CD4-positive, alpha-beta T cell treated with Interleukin-4 for 4 hours (primary cell): Measurements from ENCODE around the gene ZEB2.
A peak's percentile ranks its signal among the peaks of the same experiment; 100 is the strongest.

Experiments
- DNase-seq: peaks from one replicate; pipeline ENCODE4 v3.0.0-alpha.2; 2020

ZEB2 gene

DNA sequence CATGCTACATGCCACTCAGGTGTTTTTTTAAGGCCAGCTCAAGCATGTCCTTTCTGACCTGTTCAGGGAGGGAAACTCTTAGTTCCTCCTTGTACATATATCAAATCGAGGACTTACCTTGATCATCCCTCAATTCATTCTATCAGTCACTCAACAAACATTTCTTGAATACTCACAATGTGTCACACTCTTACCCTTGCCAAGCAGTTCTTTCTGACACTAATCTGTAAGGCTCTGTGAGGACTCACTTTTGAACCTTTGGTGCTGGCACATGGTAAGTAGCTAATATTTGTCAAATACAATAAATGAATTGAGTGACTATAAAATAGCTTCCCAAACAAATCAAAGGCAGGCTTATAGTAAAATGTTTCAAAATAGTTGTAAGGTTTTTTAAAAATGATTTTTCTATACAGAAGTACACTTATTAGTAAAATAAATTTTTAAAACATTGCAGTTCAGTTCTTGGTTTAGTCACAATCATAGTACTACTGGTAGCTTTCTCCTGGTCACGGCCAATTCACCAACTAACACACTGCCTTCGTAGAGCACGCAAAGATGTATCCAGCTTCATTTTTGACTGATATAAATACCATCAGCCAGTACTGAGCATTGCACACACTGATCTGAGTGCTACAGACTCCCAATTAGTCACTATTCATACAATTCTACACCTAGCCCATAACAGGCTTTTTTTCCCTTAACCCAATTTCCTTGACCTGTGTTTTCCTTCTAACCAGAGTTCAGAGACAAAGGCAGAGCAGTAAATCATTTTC, 50.9 kb downstream of the ZEB2 start:
- DNase-seq = no peak

DNA sequence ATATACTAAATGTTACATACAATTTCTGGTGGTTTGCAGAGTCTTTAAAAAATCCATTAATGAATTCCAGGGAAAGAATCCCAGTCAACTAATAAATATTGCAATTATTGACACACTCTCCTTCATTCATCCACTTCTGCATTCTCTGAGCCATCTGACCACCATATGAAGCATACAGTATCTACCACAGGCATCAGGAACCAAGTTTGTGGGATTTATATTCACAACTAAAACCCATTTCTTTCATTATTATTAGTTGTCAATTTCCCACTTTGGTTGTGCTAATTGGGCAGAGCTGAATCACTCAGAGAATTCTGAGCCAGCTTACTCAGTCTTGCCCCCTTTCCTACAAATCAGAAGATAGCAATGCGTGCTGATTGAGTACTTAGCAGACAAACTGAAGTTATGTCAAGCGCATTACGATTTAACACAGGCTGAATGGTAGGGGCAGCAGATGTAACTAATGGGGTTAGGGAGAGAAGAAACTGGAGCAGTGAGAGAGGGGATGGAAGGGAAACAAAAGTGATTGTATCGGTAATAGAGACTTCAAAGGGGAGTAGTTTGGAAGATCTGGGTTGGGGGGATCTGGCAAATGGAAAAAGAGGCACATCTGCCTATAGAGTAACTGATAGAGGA, 52.3 kb downstream of the ZEB2 start:
- no peak for DNase-seq

DNA sequence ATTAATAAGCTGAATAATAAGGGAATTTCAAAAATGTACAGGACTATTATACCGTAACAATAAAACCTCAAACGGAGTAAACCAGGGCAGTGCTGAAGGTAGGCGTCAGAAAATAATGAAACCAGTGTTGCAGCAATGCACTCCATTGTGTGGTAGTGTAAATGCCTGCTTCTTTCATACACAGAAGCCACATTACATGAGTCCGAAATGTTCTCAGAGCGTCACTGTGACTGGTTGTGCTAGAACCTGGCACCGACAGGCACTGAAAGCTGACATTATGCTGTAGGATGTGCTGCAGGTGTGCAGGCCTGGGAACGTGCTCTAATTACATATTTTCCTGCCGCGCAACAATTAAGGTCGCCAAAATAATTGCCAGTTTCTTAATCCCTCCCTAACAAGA, 53.3 kb downstream of the ZEB2 start:
- DNase-seq = no peak

DNA sequence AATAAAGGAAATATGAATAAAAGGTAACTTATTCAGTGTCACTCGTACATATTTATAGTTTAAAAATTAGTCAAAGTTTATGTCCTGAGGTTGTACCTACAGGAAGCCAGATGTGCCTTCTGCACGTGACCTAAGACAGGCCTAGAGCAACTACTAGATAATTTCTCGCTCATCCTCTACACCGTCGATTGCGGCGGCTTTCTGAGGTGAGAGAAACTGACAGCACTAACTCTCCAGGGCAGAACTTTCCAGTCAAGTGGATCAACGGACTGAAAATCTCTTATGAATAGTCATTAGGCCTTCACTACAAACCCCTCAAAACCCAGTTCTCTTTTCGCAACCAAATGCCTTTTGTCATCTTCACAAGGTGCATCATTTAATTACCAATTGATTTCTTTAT, 54.2 kb downstream of the ZEB2 start:
- DNase-seq = no peak

DNA sequence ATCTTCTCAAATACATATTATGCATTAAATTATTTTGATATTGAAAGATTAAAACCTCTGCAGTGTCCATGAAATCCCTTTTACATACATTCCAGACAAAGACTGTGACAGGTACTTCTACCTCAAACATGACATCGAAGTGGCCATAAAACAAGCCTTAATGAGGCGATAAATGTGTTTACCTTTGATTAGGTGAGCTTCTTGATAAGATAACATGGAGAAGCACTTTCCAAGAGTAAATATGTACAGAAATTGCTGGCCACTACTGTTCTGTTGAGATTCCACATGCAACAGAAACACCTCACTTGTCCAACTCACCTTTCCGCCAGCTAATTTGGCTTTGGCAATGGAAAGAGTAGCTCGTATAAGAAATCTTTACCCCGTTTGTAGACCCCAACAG, 55.2 kb downstream of the ZEB2 start:
- DNase-seq = no peak

DNA sequence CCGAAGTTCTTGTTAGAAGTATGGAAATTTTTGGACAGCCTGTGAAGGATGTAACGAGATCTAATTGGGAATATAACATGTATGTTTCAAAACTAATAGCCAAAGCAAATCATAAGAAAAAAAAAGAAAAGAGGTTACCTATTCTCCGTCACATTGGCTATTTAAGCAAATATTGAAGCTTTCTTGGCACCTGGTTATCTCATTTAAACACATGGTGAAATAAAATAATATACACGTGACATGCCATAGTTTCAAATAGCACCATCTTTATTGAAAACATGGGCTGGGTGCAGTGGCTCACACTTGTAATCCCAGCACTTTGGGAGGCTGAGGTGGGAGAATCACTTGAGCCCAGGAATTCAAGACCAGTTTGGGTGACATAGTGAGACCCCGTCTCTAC, 56.7 kb downstream of the ZEB2 start:
- no peak for DNase-seq

DNA sequence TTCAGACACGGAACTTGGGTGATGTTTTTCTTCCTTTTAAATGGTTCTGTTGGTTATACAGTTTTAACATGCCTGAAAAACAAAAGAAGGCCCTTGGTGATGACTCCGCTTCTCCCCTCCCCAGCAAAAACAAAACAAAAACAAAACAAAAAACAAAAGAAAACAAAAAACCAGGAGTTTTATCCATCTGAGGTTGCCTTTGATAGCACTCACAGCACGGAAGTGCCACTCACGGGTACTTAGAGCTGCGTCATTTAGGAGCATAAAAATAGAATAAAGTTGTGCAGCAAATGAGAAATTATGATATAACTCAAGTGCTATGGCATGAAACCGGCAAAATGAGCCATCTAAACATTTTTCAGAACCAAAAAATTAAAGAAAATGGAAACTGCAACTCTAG, 57.7 kb downstream of the ZEB2 start:
- DNase-seq = no peak

DNA sequence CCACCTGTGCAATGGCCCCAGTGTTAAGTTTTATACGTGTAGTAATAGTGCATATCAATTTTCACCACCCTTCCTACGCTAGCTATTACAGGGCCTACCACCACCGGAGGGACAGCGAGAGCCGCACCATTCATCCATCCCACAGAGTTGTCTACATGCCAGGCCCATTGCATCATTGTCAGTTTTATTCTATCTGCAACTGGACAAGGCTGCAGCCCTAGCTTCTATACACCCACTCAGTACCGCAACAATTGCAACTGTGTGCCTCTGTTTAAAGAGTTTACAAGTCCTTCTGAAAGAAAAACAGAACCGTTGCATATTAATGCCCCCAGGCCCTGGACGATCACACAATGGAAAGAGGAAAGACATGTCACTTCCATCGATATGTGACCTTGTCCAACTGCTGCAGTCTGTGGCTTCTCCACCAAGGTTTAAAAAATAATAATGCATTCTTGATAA, 58.6 kb downstream of the ZEB2 start:
- DNase-seq = no peak

DNA sequence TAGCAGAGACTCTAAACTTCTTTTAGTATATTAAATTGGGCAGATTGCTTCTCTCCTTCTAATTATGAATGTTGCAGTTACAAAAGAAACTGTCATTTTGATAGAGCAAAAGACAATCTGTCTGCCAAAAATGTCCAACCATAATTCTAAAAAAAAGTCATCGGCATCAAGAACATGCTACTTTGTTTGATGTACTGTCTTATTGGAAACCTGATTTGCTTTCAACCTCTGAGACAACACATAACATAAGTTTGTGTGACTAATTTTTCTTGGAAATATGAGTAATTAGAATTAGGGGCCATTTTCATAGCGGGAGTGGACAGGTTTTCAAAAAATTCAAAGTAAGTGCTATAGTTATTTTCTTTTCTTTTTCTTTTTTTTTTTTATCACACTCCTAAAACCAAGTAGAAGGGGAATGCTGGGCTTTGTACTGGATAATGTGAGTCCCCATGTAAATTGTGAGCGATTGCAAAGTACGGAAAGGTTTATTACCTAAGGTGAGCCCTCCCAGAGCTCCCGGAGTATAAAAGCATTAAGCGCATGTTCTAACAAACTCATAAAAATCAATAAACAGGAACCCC, 59.1 kb downstream of the ZEB2 start:
- DNase-seq = peak; percentile 37

DNA sequence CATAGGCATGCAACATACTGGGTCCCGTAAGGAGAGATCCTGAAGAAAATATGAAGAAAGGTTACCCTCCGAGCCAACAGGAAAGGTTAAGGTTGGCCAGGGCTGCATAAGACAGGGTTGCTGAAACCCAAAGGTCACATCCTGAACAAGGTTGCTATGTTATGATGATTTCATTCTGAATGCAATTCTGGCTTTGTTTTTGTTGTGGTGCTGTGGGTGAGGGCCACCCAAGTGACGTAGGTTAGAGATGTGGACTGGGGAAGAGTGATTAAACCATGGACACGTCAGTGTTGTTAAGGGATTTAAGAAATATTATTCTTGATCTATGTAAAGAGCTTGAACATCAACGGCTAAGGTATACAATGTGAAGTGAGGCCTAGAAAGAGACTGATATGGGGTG, 60.0 kb downstream of the ZEB2 start:
- DNase-seq = peak; percentile 80

DNA sequence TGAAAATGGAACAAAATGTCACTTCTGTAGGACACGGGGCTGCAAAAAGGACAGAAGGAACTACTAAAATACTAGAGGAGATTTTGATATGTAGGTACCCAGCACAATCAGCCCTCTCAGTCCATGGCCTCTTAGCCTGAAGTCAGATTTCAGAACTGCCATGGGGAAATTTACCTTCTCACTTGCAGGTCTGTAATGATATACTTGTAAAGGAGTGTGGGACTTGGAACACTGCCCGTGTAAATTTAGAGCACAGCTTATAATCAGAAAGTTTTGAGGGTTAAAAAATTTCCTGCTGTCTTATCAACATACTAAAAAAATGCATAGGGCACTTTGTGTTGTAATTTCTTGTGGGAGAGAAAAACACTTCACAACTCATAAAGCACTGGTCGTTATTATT, 60.6 kb downstream of the ZEB2 start:
- no peak for DNase-seq

DNA sequence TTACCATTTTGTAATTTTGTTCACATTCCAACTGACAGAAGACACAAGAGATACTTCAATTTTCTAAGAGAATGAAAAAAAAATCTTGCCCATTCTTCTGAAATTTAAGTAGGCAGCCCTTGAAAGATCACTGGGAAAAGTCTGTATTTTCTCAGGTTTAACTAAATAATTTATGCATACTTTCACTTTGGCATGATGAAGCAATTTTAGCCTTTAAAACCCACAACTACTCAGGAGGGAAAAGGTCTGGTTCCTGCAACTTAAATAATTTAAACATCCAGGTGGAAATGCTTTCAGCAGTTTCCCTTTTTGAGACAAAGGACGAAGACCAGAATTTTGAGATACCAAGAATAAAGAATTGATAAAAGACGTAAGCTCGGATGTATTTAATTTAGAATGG, 61.4 kb downstream of the ZEB2 start:
- DNase-seq = no peak

DNA sequence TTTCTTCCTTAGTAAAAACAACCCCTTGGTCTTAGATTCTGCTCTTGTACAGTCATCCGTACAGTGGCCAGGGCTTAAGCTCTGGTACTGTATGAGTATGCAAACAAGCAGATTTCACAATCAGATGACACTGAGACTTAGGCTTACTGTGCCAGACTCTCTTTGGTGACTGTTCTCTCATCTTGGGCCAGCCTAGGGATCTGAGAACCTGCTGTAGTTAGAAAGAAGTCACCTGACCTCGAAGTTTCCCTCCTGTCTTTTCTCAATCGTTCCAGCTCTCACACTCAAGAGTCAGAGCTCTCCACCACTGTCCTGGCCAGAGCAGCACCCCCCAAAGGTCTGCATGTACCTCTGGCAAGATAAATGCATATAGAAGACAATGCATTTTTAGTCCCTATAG, 63.2 kb downstream of the ZEB2 start:
- DNase-seq = peak; percentile 47

DNA sequence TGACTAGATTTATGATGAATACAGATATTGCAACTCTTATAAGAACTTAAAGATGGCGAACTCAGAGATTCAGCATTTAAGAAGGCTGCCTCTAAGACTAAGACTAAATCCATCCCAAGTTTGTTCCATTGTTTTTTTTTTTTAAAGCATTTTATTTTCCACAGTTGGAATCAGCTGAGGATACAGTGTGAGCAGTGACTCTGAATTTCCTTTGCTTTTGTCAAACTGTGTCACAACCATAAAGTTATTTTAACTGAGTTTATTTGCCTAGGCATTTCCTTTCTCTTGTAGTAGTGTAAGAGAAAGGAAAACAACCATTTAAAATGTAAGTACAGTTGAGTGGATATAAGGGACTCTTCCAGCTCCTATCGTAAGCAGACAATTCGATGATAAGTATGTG, 63.9 kb downstream of the ZEB2 start:
- no peak for DNase-seq

DNA sequence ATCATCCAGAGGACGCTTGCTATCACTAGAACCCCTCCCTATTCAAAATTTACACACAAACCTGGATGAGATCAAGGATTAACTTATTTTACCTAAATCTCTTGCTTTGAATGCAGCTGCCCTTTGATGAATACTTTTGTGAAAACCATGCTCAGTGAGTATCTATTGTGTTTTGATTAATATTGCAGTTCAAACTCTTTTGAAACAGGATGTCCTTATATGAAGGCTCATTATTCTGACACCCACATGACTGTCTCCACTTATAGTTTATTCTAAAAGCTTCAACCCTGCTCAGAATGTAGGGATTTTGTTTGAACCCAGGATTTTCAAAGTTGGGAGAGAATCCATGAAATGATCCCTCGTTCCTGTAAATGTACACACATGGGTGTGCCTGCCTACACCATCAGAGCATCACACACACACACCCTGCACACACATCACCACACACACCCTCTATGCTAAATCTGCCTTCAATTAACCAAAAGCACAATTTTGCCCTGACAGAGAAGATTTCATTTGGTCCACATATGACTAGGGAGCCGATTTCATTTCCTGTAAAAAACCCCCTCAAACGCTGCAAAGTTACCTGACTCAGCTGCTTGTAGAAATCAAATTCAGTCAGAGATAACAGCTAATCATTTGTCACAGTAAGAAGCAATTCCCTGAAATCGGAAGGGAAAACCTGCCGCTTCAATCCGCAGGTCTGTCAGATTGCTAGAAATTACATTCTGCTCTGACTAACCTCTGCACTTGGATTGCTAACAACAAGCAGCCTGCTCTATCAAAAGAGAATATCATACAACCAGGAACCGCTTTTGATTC, 65.2 kb downstream of the ZEB2 start:
- DNase-seq = peak; percentile 45

DNA sequence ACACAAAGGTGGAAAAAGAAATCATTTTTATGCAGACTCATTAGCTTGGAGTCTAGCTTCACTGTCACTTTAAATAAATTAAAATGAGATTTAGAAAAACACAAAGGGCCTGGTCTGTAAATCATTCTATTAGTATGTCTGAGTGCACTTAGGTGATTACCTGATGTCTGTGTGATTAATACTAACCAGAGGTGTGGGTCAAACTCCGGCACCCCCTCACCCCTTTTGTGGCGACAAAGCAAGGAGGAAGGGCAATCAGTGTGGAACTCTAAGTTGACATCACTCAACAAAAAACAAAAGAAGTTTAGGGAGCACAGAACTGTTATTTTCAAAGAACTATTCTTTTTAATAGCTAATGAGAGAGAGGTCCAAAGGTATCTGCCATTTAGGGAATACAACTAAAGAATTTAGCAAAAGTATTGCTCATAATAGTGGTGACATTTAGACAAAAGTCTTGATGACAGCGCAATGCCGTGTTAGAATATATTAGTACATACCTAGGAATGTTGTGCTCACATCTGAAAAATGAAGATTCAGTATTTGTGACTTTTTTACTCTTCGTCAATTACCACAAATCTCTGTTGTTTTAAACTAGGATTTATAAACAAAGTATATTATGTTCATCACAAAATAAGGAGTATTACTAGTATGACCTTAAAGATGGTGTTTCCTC, 66.3 kb downstream of the ZEB2 start:
- no peak for DNase-seq

DNA sequence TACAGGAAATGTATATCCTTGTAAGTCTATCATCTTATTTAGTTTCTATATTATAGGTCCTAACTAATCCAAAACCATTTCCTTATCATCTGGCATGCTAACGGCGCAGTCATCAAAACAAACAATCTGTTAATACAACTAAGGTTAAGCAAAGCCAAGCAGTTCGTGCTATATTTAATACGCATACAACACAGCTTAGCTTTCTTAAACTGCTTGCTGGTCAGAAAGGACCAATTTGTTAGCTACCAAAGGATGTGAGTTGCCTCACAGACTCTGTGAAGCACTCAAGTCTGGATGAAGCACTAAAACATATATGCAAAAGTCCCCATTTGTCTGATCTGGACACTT, 67.0 kb downstream of the ZEB2 start:
- DNase-seq = no peak

DNA sequence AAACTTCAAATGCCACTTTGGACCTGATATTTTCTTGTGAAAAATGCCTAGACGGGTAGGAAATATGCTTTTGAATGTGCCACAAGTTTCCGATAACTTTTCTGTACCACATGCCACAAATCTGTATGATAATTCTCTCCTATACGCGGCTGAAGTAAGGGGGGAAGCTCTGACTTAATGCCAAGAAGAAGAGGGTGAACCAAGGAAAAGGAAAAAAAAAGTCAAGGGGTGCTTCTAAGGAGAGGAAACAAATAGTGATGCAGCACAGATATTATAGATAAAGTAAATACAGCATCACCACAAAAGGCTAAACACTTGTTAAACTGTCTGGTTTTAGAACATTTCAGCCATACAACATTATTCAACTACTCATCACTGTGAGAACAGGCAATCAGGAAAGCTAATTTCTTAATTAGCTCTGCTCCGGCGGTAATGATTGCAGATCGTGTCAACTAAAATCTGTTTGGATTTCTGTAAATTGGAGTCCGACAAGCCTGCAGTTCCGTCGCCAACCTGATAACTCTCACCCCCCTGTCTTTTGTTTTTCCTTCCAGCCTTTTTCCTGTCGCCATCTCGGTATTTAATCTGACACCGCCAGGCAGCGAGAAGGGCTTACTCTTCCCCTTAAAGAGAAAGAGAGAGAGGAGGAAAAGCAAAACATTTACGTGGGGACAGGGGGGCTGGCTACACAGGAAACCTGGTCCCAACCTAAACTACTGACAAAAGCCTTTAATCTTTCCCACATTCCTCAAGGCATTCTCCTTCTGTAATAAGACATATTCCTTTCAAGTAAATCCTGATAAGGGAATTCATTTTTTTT, 67.5 kb downstream of the ZEB2 start:
- DNase-seq = no peak

DNA sequence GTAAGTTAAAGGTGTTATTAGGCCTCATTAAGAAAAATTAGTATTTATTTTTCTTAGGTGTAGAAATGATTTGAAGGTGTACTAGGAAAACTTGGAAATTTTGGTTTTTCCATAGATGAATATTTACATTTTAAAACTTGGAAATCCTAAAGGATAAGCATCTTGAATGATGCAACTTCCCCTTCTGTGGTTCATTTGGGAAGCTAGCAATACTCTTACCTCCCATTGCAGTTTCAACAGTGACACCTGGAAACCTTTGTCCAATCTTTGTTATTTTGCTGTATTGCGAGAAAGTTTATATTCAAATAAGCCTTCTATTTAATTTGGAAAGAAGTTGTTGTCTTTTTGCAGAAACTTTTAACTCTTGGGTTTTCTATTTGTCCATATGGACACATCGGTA, 68.5 kb downstream of the ZEB2 start:
- no peak for DNase-seq

DNA sequence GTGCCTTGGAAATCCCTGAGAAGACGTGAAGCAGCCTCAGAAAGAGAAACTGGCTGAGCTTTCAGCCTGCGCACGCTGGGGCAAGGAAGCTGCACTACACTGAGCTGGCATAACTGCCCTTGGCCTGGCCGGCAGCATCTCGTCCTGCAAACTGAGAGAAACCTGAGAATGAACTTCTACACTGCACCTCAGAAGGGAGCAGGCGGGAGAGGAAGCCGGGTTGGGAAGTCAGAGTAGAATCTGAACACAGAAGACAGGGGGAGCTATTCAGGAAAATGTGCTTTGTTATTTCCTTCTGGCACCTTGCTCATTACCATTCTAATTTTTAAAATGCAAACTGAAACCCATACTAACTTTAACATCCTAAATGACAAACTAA, 70.9 kb downstream of the ZEB2 start:
- no peak for DNase-seq

DNA sequence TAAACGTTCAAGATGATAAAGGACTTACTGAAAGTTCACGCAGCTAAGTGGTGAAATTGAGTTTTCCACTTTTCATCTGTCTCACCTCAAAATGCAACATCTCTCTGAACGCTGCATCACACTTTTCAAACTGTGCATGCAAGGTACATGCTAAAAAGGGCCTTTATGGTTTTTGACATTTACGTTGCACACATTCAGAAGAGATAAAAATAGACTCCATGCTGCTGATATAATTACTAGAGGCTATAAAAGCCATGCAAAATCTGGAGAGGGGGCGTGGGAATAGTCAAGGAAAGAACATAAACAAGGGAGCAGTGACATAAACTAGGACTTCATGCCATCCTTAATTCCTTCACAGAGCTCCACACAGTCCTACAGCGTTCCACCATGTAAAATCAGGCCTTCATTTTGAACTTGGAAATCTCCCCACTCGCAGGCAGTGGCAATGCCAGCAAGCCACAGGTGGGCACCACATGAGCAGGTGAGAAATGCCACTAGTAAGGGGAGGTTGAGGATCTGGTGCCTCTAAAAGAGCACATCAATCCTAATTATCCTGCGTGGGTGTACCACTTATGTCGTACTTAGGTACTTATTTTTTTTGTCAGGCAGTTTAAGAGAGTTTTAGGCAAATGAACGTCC, 71.4 kb downstream of the ZEB2 start:
- no peak for DNase-seq

DNA sequence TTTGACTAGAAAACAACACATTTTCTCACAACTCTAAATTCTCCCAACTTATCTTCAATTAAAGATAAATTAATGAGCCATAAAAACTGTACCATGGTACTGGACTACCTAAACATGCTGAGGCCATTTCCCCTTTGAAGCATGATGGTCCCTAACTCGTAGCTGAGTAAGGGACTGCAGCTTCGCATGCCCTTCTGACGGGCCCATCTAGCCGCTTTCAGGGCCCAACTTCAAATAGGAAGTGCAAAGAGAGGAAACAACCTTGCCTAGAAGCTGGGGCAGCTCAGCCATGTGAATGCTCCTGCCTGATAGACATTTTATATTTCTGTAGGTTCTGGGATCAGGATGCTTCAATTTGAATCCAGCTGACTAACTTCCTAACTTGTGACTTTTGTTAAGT, 72.4 kb downstream of the ZEB2 start:
- no peak for DNase-seq
